Stimulated activated CD4-positive, alpha-beta T cell treated with anti-CD3 and anti-CD28 coated beads, Interleukin-1b, Interleukin-23, amount 100 ng/mL, for 4 hours (primary cell): ENCODE data around the gene MIP.
"Not testable (repeated sequence)": the region's sequence is repeated elsewhere in the genome, so short reads cannot be mapped to it uniquely, and the experiment has no call there.

Source experiments
- DNase-seq, 2 donors: peaks; one replicate each; pipeline ENCODE4 v3.0.0-alpha.2; 2020; ENCODE audit warnings: low read depth in 2 of 2

MIP gene

GRCh38 chr12:56454557-56454956 is at the start of gene MIP:
Gene MIP (minus strand): TSS chr12:56454657. CDS start chr12:56454613, 44 bp downstream.
- DNase-seq = no peak

GRCh38 chr12:56499879-56500278 is 45.4 kb upstream of the MIP start:
- DNase-seq = not testable (repeated sequence)

- not testable (repeated sequence) for DNase-seq
These were observed 45.0 kb upstream of the MIP start for GRCh38 chr12:56499452-56499851.

- not testable (repeated sequence) for DNase-seq
These were observed 43.9 kb upstream of the MIP start for GRCh38 chr12:56498126-56498902.

GRCh38 chr12:56496704-56497103 is 42.2 kb upstream of the MIP start:
- peak; percentile 53 to 56 for DNase-seq

- not testable (repeated sequence) for DNase-seq
These were observed 40.0 kb upstream of the MIP start for GRCh38 chr12:56494481-56494880.

GRCh38 chr12:56494106-56494415 is 39.6 kb upstream of the MIP start:
- DNase-seq = not testable (repeated sequence)

GRCh38 chr12:56493409-56494105 is 39.1 kb upstream of the MIP start:
- DNase-seq = not testable (repeated sequence)

- DNase-seq = no peak
These were observed 35.9 kb upstream of the MIP start for GRCh38 chr12:56490360-56490759.

GRCh38 chr12:56488041-56488955 is 33.8 kb upstream of the MIP start, which contains the start of gene GLS2:
Gene GLS2 (minus strand): TSS chr12:56488161. CDS start chr12:56488118, 43 bp downstream.
- peak; percentile 55 to 66 for DNase-seq

GRCh38 chr12:56487448-56488040 is 33.1 kb upstream of the MIP start:
- DNase-seq = peak in 1 of 2 donors; percentile 13

- no peak for DNase-seq
These were observed 32.2 kb upstream of the MIP start for GRCh38 chr12:56486694-56487093.

- no peak for DNase-seq
These were observed 30.1 kb upstream of the MIP start for GRCh38 chr12:56484566-56484965.

GRCh38 chr12:56479625-56480024 is 25.2 kb upstream of the MIP start:
- no peak for DNase-seq

- DNase-seq = no peak
These were observed 23.2 kb upstream of the MIP start for GRCh38 chr12:56477521-56478225.

- DNase-seq = no peak
These were observed 22.5 kb upstream of the MIP start for GRCh38 chr12:56476972-56477432.

GRCh38 chr12:56476143-56476542 is 21.7 kb upstream of the MIP start:
- no peak for DNase-seq

GRCh38 chr12:56474389-56474788 is 19.9 kb upstream of the MIP start:
- DNase-seq = no peak

GRCh38 chr12:56469007-56469930 is 14.8 kb upstream of the MIP start:
- DNase-seq = no peak
